ENCODE data around the gene PPP2R1A.

PPP2R1A gene

GRCh38 chr19:52274191-52274590 lies 84.3 kb downstream of the PPP2R1A start:
- Histone ChIP-seq H3K36me3 (ENCODE audit: control insufficient read depth in 2 of 2, insufficient read depth in 1 of 2, low read length in 2 of 2) (peaks cover 13 to 25% of the 10 kb centered on the region in 2 experiments; a peak in 2 of 3 replicates), H3K4me1 (ENCODE audit: control insufficient read depth, insufficient read depth, low read length) (no peaks in the 10 kb centered on the region), H3K9me3 (ENCODE audit: control insufficient read depth, insufficient read depth, low read depth, low read length) (no peaks in the 10 kb centered on the region; the same call in 1 of the 2 replicates), H3K4me3 (ENCODE audit: low read depth, low read length) (no peak overlapping the region), H3K27ac (ENCODE audit: extremely low read depth, low read depth, low read length) (no peak overlapping the region)
- POLR2A ChIA-PET: interaction anchor here (1.3 kb wide), 1 partner anchor 26 kb away, joined by 5 read pairs; no protein-coding TSS in a partner anchor
- TF ChIP-seq ZNF324 (tag by site-specific recombination; IDR thresholded peaks at IDR 0.05) (no peak), ZNF350 (tag by site-specific recombination; IDR thresholded peaks at IDR 0.05) (no peak), ZSCAN23 (tag by site-specific recombination; IDR thresholded peaks at IDR 0.05) (no peak), ZNF311 (tag by site-specific recombination; IDR thresholded peaks at IDR 0.05; ENCODE audit: borderline replicate concordance) (no peak), ZBTB1 (tag by site-specific recombination; IDR thresholded peaks at IDR 0.05) (no peak), ZIC2 (tag by site-specific recombination; IDR thresholded peaks at IDR 0.05) (no peak), ZNF629 (tag by site-specific recombination; IDR thresholded peaks at IDR 0.05) (no peak), ZNF266 (tag by site-specific recombination; IDR thresholded peaks at IDR 0.05; ENCODE audit: low read depth) (no peak), ZNF133 (tag by site-specific recombination; IDR thresholded peaks at IDR 0.05) (no peak), ZNF398 (tag by site-specific recombination; IDR thresholded peaks at IDR 0.05) (no peak), HOXC10 (CRISPR knock-in tag; IDR thresholded peaks at IDR 0.05) (no peak), ZNF518A (tag by site-specific recombination; conservative IDR thresholded peaks at IDR 0.05; ENCODE audit: low read depth) (no peak), ZBTB7A (tag by site-specific recombination; IDR thresholded peaks at IDR 0.05; ENCODE audit: low read depth) (no peak)
- CTCF ChIA-PET: interaction anchor here (0.6 kb wide), 1 partner anchor 1410 kb away, joined by 5 read pairs; no protein-coding TSS in a partner anchor

- H3K27ac ChIP-seq (ENCODE audit: extremely low read depth, low read depth, low read length): no peak overlapping the region
- no peak for TF ChIP-seq ZSCAN5A (tag by site-specific recombination; IDR thresholded peaks at IDR 0.05)
- TF ChIP-seq INSM2 (tag by site-specific recombination; IDR thresholded peaks at IDR 0.05): no peak
- TF ChIP-seq ZNF707 (tag by site-specific recombination; IDR thresholded peaks at IDR 0.05): no peak
- no peak for TF ChIP-seq SCRT1 (tag by site-specific recombination; IDR thresholded peaks at IDR 0.05; ENCODE audit: borderline replicate concordance)
- no peak for TF ChIP-seq ZNF121 (tag by site-specific recombination; IDR thresholded peaks at IDR 0.05)
- TF ChIP-seq ZNF221 (tag by site-specific recombination; IDR thresholded peaks at IDR 0.05; ENCODE audit: borderline replicate concordance): no peak
- no peak for TF ChIP-seq ZNF777 (tag by site-specific recombination; IDR thresholded peaks at IDR 0.05; ENCODE audit: borderline replicate concordance)
- no peak for TF ChIP-seq ZNF610 (tag by site-specific recombination; IDR thresholded peaks at IDR 0.05; ENCODE audit: borderline replicate concordance)
- no peak for TF ChIP-seq ZNF560 (tag by site-specific recombination; IDR thresholded peaks at IDR 0.05; ENCODE audit: borderline replicate concordance)
- no peak for TF ChIP-seq ZNF24 (tag by site-specific recombination; IDR thresholded peaks at IDR 0.05)
- no peak for TF ChIP-seq ZNF623 (tag by site-specific recombination; IDR thresholded peaks at IDR 0.05)
- no peak for TF ChIP-seq OSR2 (tag by site-specific recombination; IDR thresholded peaks at IDR 0.05)
- TF ChIP-seq ZNF549 (tag by site-specific recombination; IDR thresholded peaks at IDR 0.05): no peak
- TF ChIP-seq KLF1 (tag by site-specific recombination; IDR thresholded peaks at IDR 0.05): no peak
- H3K4me1 ChIP-seq (ENCODE audit: control insufficient read depth, insufficient read depth, low read length): no peaks in the 10 kb centered on the region
- H3K4me3 ChIP-seq (ENCODE audit: low read depth, low read length): no peak overlapping the region
- POLR2A ChIA-PET: no interaction called here
- peaks cover 13 to 25% of the 10 kb centered on the region in 2 experiments; a peak in 2 of 3 replicates for H3K36me3 ChIP-seq (ENCODE audit: control insufficient read depth in 2 of 2, insufficient read depth in 1 of 2, low read length in 2 of 2)
- CTCF ChIA-PET: no interaction called here
- no peaks in the 10 kb centered on the region; the same call in none of the 2 replicates for H3K9me3 ChIP-seq (ENCODE audit: control insufficient read depth, insufficient read depth, low read depth, low read length)
These were observed 86.1 kb downstream of the PPP2R1A start for GRCh38 chr19:52275988-52276387.
